Stimulated activated CD4-positive, alpha-beta T cell treated with anti-CD3 and anti-CD28 coated beads, Interleukin-12 subunit alpha, Interleukin-12 subunit beta, amount 100 ng/mL, for 48 hours (primary cell): ENCODE data around the gene JAKMIP1.
"Not testable (repeated sequence)": the region's sequence is repeated elsewhere in the genome, so short reads cannot be mapped to it uniquely, and the experiment has no call there.

Experiments
- DNase-seq, 3 donors: peaks; one replicate each; pipeline ENCODE4 v3.0.0-alpha.2; 2020; ENCODE audit warnings: low read depth in 2 of 3, low spot score in 1 of 3

Gene JAKMIP1

DNA sequence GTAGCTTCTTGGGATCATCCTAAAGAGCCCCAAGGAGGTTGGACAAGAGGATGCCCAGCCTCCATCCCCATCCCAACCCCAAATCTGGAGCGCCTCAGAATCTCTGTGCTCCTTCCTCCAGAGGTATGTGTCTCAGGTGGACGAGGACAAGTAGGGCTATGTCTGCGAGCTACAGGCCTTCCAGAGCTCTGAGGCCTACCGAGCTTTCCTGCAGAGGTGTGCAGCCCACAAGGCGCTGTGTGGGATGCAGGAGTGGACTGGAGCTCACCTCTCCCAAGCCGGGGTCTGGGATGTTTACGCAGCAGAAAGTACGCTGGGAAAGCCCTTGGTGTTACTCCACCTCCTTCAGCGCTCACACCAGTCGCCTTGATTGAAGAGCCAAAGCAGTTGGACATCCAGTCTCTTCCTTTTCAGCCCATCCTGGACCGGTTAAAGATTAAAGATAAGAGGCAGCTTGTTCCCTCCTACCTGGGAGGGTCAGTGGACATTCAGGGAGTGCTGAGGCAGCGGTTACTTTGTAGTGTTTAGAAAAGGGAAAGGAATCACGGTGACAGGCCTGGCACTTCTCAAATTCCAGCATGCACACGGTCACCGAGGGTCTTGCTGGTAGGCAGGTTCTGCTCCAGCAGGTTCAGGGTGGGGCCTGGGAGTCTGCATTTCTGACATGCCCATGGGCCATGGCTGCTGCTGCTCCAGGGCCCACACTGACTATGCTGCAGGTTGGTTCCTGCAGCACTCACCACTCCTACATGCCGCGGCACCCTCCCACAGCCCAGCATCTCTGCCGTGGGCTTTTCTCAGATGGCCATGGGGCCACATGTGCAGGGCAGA, 29.5 kb upstream of the JAKMIP1 start:
- no peak for DNase-seq

GRCh38 chr4:6229095-6229494, 28.7 kb upstream of the JAKMIP1 start:
- no peak for DNase-seq

GRCh38 chr4:6228158-6229067, 28.1 kb upstream of the JAKMIP1 start:
- no peak for DNase-seq

- no peak for DNase-seq
Measured at GRCh38 chr4:6227412-6228157, 27.2 kb upstream of the JAKMIP1 start.

DNA sequence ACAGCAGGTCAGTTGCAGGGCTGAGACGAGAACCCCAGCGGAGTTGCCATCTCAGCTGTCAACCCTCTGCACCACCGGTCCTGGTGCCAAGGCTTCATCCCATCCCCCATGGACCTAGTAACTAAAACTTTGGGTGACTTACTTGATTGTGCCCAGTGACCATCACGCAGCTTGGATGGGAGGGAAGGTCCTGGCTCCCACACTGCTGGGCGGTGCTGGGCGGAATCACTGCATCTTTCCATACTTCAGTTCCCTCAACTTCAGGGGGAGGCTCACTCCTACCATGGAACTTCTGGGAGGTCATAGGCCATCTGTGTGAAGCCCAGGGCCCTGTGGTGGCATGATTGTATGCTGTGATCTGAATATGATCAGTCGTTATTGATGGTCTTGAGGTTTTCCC, 26.2 kb upstream of the JAKMIP1 start:
- DNase-seq, result no peak

DNA sequence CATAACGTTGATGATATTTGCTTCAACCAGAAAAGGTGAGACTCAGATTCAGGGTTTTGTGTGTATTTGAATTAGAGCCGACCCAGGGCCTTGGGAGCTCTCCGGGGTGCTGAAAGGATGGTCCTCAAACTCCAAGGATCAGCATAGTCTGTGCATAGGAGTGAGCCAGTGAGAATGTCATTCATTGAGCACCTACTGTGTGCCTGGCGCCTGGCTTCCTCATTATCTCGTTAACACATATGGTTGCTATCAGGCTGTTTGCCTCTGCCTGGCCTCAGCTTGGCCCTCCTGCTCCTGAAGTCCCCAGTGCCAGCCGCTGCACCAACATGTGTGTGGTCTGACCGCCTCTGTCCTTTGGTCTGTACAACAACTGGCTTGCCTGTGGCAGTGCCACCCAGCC, 25.1 kb upstream of the JAKMIP1 start:
- no peak for DNase-seq

GRCh38 chr4:6224735-6225134, 24.4 kb upstream of the JAKMIP1 start:
- DNase-seq, result no peak

DNA sequence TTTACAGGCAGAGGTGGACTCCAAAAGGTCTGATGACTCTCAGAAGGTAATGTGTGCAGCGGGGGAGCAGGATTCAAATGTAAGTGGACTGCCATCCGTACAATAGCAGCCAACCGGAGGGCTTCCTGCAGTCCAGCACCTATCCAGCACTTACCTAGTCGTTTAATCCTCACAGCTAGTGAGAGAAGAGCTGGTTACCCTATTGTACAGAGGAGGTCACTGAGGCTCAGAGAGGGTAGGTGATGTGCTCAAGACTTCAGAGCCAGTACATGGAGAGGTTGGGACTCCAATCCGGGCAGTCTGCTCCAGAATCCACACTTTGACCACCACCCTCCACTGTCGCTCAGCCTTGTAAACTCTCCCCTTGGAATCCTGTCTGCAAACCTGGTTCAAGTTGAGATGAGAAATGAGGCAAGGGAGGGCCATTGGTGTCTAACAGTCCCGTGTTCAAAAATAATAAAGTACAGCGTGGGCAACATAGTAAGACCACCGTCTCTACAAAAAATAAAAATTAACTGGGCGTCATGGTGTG, 22.5 kb upstream of the JAKMIP1 start:
- DNase-seq, result no peak

DNA sequence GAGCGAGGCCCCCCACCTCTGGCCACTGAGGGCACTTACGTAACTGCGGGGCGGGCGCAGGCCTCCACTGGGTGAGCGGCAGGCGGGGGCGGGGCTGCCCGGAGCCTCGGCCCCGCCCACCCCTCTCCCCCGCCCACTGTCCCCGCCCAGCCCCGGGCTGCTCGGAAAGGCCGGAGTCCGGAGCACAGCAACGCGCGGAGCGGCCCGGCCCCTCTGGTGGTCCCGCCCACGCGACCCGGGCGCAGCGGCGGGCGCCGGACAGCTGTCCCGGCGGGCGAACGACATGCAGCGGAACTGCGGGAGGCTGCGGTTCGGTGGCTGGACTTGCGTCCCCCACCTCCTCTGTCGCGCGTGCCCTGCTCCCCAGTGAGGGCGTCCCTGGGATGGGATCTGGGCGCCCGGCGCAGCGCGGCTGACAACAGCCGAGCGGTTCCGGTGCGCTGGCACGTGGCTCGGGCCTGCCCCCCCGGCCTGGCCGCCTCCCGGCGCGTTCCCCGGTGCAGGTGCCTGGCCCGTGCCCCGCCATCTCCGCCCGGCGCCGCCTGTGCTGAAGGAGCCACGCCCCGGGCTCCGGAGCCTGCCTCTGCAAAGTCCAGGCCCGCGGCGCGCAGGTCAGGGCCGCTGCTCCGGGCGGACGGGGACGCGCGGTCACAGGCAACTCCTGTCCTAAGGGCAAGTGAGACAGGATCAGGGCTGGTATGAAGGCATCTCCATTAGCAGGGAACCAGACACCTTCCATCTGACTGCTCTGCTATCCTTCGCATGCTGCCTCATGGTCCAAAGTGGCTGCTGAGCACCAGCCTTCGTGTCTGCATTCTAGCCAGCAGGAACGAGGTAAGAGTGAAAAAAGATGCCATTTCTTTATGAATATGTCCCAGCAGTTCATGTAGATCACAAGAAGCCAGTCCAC, 21.8 kb upstream of the JAKMIP1 start:
- DNase-seq, result no peak

GRCh38 chr4:6221301-6221850, 21.0 kb upstream of the JAKMIP1 start:
- no peak for DNase-seq

- DNase-seq, result no peak
Measured at GRCh38 chr4:6217716-6218381, 17.5 kb upstream of the JAKMIP1 start.

DNA sequence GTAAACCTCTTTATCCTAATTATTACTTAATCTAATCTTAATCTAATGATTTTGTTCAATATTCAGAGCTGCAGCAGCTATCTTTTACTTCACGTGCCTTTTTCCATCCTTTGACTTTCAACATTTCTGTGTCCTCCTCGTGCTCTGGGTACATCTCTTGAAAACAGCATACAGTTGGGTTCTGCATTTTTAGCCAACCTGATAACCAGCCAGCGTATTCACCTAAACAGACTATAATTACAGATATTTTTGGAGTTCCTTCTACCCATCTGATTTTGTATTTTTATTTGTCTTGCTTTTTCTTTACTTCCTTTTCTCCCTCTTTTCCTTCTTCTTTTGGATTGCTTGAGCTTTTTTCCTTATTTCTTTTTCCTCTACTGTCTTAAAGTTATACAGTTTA, 16.2 kb upstream of the JAKMIP1 start:
- DNase-seq, result no peak

DNA sequence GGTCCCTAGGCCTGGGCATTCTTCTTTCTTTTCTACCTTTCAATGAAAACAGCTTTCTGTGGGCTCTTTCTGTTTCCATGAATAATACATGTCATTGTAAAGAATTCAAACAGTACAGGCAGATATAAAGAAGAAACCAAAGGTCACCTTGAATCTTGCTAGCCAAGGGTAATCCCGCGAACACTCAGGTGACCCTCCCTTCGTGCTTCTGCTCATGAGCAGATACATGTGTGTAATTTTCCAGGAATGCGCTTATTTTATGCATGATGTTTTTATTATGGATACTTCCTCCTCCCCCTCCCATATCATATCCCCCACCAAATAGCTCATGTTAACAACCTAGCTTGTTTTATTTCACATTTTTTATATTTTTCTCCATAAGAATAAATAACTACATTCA, 9.6 kb upstream of the JAKMIP1 start:
- DNase-seq, result no peak

DNA sequence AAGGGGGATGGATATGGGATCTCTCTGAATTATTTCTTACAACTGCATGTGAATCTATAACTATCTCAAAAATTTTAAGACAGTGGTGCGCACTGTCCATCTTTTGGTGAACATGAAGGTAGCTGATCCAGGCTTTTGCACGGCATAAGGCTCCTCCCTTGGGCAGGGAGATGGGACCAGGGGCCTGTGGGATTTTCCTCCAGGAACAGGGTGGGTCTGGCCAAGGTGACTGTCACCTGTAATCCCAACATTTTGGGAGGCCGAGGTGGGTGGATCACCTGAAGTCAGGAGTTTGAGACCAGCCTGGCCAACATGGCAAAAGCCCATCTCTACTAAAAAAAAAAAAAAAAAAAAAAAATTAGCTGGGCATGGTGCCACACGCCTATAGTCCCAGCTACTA, 8.9 kb upstream of the JAKMIP1 start:
- DNase-seq, result not testable (repeated sequence)

DNA sequence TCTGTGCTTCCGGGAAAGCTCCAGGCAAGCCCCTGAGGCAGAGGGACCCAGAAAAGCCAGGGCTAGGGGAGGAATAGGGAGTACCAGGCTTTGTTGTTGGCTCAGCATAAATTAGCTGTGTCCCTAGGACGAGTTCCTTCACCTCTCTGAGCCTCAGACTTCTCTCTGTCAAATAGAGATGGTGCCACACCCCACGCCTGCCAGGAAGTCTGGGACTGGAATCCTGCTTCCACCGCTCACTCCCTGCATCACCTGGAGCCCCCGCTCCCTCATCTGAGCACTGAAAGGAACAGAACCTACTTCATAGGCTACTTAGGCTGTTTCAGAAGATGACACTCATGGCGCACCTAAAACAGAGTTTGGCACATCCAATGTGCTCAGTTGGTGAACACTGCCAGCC, 8.1 kb upstream of the JAKMIP1 start:
- DNase-seq, result no peak

- DNase-seq, result no peak
Measured at GRCh38 chr4:6207602-6208001, 7.3 kb upstream of the JAKMIP1 start.

GRCh38 chr4:6206771-6207290, 6.5 kb upstream of the JAKMIP1 start:
- DNase-seq, result no peak

DNA sequence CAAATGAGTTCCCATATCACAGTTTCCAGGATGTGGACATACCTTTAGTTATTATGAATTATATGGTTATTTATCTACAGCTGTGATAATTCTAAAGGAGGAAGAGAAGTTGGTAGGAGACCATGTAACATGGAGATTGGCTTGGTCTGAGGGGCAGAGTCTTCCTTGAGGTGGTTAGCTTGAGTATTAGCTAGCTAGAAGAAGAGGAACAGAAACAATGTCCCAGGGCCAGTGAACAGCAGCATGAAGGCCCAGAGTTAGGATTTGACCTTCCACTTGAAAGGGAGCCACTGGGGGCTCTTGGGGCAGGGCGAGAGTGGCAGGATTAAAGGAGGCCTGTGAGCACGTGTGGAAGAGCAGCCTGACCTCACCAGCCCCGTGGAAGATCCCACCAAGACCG, 5.6 kb upstream of the JAKMIP1 start:
- no peak for DNase-seq

DNA sequence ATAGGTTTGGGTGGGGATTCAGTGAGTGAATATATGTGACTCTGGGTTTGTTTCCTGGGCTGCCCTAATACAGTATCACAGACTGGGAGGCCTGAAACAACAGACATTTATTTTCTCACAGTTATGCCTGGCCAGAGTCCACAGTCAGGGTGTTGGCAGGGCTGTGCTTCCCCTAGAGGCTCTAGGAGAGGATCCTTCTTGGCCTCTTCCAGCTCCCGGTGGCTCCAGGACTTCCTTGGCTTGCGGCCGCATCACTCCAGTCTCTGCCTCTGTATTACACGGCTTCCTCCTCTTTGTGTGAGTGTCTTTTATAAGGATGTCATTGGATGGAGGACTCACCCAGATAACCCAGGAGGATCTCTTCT, 5.2 kb upstream of the JAKMIP1 start:
- no peak for DNase-seq
